Endothelial cell of umbilical vein (primary cell): ENCODE measurements around the gene JMJD6.

Experiments used
- CTCF ChIP-seq, 2 donors: IDR thresholded peaks; 1 replicate in 1 of 2; 2 replicates in 1 of 2; pipeline ENCODE4 v1.5.1; 2011; ENCODE audit warnings: low read length in 2 of 2, mild to moderate bottlenecking in 2 of 2, moderate library complexity in 2 of 2, control low read depth in 1 of 2, inconsistent platforms in 1 of 2, low read depth in 1 of 2; ENCODE audit not compliant: insufficient read depth in 1 of 2; ENCODE audit errors: extremely low read depth in 1 of 2
- EZH2 ChIP-seq: IDR thresholded peaks from 2 replicates; pipeline ENCODE4 v1.6.1; 2012; ENCODE audit warnings: borderline replicate concordance, low read depth, mild to moderate bottlenecking, moderate library complexity, low read length, inconsistent platforms; ENCODE audit not compliant: severe bottlenecking
- POLR2A ChIP-seq: IDR thresholded peaks from 2 replicates; pipeline ENCODE4 v1.6.1; 2012; ENCODE audit warnings: low read depth, mild to moderate bottlenecking, control low read depth, low read length
- POLR2AphosphoS5 ChIP-seq: IDR thresholded peaks from 2 replicates; pipeline ENCODE4 v1.6.1; 2012; ENCODE audit warnings: low read depth, mild to moderate bottlenecking, control low read depth, low read length, moderate library complexity; ENCODE audit not compliant: insufficient read depth

GRCh38 chr17:76672270-76672851 lies 54.0 kb downstream of the JMJD6 start:
- TF ChIP-seq CTCF (IDR thresholded peaks at IDR 0.05; ENCODE audit: extremely low read depth in 1 of 2, insufficient read depth in 1 of 2, low read depth in 1 of 2, low read length in 2 of 2) (no peak), POLR2A (no peak), POLR2AphosphoS5 (no peak), EZH2 (no peak)
